ENCODE measurements around the gene NUTM2A.
"Not testable (repeated sequence)": the region's sequence is repeated elsewhere in the genome, so short reads cannot be mapped to it uniquely, and the experiment has no call there.

The NUTM2A gene

DNA sequence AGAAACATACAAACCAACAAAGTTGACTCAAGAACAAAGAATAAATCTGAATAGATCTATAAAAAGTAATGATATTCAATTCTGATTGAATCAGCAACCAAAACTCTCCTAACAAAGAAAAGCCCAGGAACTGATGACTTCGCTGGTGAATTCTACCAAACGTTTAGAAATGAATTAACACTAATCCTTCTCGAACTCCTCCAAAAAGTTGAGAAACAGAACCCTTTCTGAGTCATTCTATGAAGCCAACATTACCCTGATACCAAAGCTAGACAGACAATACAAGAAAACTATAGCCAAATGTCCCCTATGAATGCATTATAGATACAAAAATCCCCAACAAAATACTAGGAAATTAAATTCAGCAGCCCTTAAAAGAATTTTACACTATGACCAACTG lies 16.9 kb downstream of the NUTM2A start:
- not testable (repeated sequence) for DNase-seq (ENCODE audit: low read depth in 1 of 2, low spot score in 1 of 2)

DNA sequence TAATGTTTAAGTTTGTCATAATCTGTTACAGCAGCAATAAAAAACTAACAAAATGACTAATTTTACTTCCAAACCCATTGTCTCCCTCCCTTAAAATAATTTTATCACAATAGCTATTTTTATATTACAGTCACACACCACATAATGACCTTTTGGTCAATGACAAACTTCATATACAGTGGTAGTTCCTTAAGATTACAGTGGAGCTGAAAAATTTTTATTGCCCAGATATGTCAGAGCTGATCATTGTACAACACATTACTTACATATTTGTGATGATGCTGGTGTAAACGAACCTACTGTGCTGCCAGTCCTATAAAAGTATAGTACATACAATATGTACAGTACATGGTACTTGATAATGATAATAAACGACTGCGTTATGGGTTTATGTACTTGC lies 22.1 kb downstream of the NUTM2A start:
- DNase-seq (ENCODE audit: low read depth in 1 of 2, low spot score in 1 of 2) = not testable (repeated sequence)

DNA sequence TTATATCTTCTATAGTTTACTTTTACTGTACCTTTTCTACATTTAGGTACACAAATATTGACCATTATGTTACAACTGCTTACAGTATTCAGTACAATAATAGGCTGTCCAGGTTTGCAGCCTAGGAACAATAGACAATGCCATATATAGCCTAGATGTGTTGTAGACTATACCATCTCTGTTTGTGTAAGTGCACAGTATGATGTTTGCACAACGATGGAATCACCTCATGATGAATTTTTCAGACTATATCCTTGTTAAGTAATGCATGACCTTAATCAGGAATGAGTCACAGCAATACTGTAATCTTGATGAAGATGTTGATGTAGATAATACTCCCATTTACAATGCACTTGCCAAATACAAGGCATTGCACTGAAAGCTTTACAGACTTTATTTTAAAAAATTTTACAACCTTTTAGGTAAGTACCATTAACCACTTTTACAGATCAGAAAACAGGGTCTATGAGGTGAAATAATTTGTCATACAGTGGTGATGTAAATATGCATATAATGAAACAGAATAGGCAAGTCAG lies 23.6 kb downstream of the NUTM2A start:
- DNase-seq (ENCODE audit: low read depth in 1 of 2, low spot score in 1 of 2) = not testable (repeated sequence)

DNA sequence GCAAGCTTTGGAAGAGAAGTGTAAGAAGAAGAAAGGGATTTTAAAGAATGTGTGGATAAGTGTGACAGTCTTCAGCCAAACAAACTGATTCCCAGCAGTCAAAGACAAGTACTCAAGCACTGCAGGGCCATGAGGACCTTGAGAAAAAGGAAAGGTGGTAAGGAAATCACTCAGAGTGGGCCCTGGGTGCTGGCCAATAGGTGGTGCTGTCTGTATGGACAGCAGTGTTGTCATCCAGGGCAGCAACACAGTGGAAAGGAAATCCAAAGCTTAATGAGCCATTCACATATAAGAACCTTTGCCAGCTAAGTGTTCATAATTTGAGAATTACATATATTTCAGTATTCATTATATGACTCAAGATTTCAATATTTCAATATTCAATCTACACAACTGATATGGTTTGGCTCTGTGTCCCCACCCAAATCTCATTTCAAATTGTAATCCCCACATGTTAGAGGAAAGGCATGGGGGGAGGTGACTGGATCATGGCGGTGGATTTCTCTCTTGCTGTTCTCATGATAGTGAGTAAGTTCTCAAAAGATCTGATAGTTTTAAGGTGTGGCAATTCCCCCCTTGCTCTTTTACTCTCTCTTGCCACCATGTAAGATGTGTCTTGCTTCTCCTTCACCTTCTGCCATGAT lies 55.6 kb downstream of the NUTM2A start:
- not testable (repeated sequence) for DNase-seq (ENCODE audit: low read depth in 1 of 2, low spot score in 1 of 2)

All from stimulated activated CD4-positive, alpha-beta T cell treated with anti-CD3 and anti-CD28 coated beads, Interleukin-15, amount 100 ng/mL, for 1 hour (primary cell).